ENCODE data around the gene DNAJC4. TPM values are rescaled to one million over a fixed set of nuclear protein-coding genes. Genes with fewer than 3 reads are reported as not detected.

DNAJC4 gene
- total and polyA plus RNA-seq, 5 donors: 46.3 to 95.7 (median 51.8) TPM

DNA sequence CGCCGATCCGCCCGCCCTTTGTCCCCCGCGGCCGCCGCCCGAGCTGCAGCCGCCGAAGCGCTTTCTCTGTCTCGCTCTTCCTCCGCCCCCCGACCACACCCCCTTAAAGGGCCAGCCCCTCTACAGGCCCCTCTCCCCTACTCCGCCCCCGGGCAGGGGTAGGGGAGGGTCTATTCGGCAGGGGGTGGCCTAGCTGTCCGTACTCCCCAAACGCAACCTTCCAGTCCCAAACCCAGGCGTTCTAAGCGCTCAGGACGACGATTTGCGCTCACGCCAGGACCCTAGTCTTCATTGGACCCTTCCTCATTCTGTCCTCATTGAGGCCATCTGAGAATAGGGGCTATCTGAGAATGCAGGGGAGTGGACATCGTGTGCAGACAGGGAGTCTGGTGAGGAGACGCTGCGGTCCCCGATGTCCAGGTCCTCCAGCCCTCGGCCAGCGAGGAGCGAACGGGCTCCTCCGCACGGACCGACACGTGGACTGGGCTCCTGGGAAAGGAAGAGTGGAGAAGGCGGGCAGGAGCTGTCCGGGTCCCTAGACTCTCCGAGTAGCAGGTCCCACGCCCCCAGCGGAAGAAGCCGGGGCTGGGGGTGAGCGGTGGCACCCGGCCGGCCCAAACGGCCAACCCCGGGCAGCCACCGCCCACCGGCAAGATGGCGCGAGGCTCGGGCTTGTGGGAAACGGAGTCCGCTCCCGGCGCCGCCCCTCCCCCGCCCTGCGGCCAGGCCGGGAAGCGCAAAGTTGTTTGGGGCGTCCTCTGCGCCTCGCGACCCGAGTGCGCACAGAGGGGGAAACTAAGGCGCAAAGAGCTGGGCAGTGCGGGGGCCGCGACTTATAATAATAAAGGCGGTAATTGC lies 16.8 kb downstream of the DNAJC4 start, which contains the start of gene PPP1R14B:
Gene PPP1R14B, minus strand, starts transcription at position 73 of the 858 bp plus-strand sequence. CDS start 270 bp downstream, outside the sequence.
- Histone ChIP-seq H3K27me3 (ENCODE audit: control insufficient read depth, insufficient read depth) (no peaks in the 10 kb centered on the region), H3K9me3 (ENCODE audit: control insufficient read depth, low read length) (no peaks in the 10 kb centered on the region), H3K4me1 (ENCODE audit: control insufficient read depth, insufficient read depth, low read length) (peaks cover 4% of the 10 kb centered on the region), H3K4me3 (ENCODE audit: low read length) (peak within 1 kb of the TSS; percentile 49), H3K27ac (ENCODE audit: low read length) (peak within 1 kb of the TSS; percentile 65)
- intact Hi-C loops (cut with DNase I): no loop called here
- ATAC-seq (peak; percentile 73 to 76), DNase-seq (peak; percentile 92 to 97 (median 96))
- under 1% methylated on average over 73 of the region's 74 CpGs for WGBS

GRCh38 chr11:64247729-64248531 lies 17.6 kb downstream of the DNAJC4 start:
- DNase-seq (peak in 1 of 3 donors; percentile 51), ATAC-seq (peak; percentile 1 to 2)
- 35% methylated on average over 31 of the region's 31 CpGs for WGBS
- intact Hi-C loops (cut with DNase I): no loop called here
- Histone ChIP-seq H3K9me3 (ENCODE audit: control insufficient read depth, low read length) (no peaks in the 10 kb centered on the region), H3K4me3 (ENCODE audit: low read length) (peak overlapping the region; percentile 49), H3K4me1 (ENCODE audit: control insufficient read depth, insufficient read depth, low read length) (no peaks in the 10 kb centered on the region), H3K27me3 (ENCODE audit: control insufficient read depth, insufficient read depth) (no peaks in the 10 kb centered on the region), H3K27ac (ENCODE audit: low read length) (peak overlapping the region; percentile 13)

- Histone ChIP-seq H3K9me3 (ENCODE audit: control insufficient read depth, low read length) (no peaks in the 10 kb centered on the region), H3K27me3 (ENCODE audit: control insufficient read depth, insufficient read depth) (no peaks in the 10 kb centered on the region), H3K27ac (ENCODE audit: low read length) (no peak overlapping the region), H3K4me3 (ENCODE audit: low read length) (no peak overlapping the region), H3K4me1 (ENCODE audit: control insufficient read depth, insufficient read depth, low read length) (no peaks in the 10 kb centered on the region)
- ATAC-seq: no peak
- intact Hi-C loops (cut with DNase I): no loop called here
- DNase-seq: peak in 2 of 3 donors; percentile 23 to 56
- 72% methylated on average over 7 of the region's 7 CpGs for WGBS
Observed at GRCh38 chr11:64248578-64248977, 18.2 kb downstream of the DNAJC4 start.

GRCh38 chr11:64249038-64249437 lies 18.7 kb downstream of the DNAJC4 start:
- intact Hi-C loops (cut with DNase I): no loop called here
- H3K4me3 ChIP-seq (ENCODE audit: low read length): no peak overlapping the region
- 95% methylated on average over 4 of the region's 4 CpGs for whole genome bisulfite sequencing

DNA sequence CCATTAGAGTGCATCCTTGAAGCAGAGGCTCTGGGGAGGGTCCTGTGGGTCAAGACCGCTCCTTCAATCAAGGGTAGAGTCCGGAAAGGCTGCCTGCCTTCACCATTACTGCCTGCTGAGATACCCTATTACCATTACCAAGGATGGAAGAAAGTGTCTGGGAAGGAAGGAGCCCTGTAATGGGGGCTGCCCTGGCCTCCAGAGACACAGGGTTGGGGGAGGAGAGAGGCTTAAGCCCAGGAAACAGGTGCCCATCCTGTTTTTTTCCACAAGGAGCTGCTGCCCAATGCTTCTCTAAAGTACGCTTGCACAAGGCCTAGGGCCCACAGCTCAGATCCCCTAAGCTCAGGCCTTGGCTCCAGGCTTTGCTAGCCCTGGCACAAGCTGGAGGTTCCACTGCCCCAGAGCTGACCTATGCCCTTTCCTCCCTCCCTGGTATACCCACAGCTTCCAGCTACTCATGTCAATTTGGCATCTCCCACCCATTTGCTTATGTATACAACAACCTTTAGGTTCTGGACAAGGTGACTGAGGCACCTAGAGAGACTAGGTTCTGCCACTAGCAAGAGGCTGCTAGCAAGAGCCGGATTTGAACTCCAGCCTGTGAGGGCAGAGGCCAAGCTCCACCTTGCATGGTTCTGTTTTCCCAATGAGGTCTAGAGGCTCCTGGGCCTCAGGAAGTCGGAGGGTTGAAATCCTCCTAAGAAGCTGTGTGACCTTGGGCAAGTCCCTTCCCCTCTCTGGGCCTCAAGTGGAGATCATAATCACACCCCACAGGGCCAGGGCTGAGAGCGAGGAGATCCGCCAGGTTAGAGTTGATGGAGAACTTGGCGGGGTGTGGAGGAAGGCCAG lies 19.4 kb downstream of the DNAJC4 start:
- no peaks in the 10 kb centered on the region for H3K4me1 ChIP-seq (ENCODE audit: control insufficient read depth, insufficient read depth, low read length)
- no peak overlapping the region for H3K4me3 ChIP-seq (ENCODE audit: low read length)
- ATAC-seq (no peak), DNase-seq (no peak)
- H3K27me3 ChIP-seq (ENCODE audit: control insufficient read depth, insufficient read depth): no peaks in the 10 kb centered on the region
- intact Hi-C loops (cut with DNase I): loop anchor here in 1 of 4 donors (2.0 kb wide), 1 partner anchor 43 kb away; the partner anchor contains the start of gene FERMT3
- WGBS: 88% methylated on average over 8 of the region's 8 CpGs
- H3K9me3 ChIP-seq (ENCODE audit: control insufficient read depth, low read length): no peaks in the 10 kb centered on the region
- no peak overlapping the region for H3K27ac ChIP-seq (ENCODE audit: low read length)

More at GRCh38 chr11:64249038-64249437, 18.7 kb downstream of the DNAJC4 start:
- ATAC-seq (no peak), DNase-seq (peak in 1 of 3 donors; percentile 55)
- no peaks in the 10 kb centered on the region for H3K27me3 ChIP-seq (ENCODE audit: control insufficient read depth, insufficient read depth)
- H3K27ac ChIP-seq (ENCODE audit: low read length): no peak overlapping the region
- H3K4me1 ChIP-seq (ENCODE audit: control insufficient read depth, insufficient read depth, low read length): no peaks in the 10 kb centered on the region
- no peaks in the 10 kb centered on the region for H3K9me3 ChIP-seq (ENCODE audit: control insufficient read depth, low read length)

GRCh38 chr11:64250415-64251015 lies 20.2 kb downstream of the DNAJC4 start:
- ATAC-seq (no peak), DNase-seq (peak in 2 of 3 donors; percentile 55 to 63)
- H3K4me3 ChIP-seq (ENCODE audit: low read length): no peak overlapping the region
- no peak overlapping the region for H3K27ac ChIP-seq (ENCODE audit: low read length)
- no peaks in the 10 kb centered on the region for H3K27me3 ChIP-seq (ENCODE audit: control insufficient read depth, insufficient read depth)
- H3K4me1 ChIP-seq (ENCODE audit: control insufficient read depth, insufficient read depth, low read length): no peaks in the 10 kb centered on the region
- 22% methylated on average over 13 of the region's 13 CpGs for WGBS
- no peaks in the 10 kb centered on the region for H3K9me3 ChIP-seq (ENCODE audit: control insufficient read depth, low read length)
- intact Hi-C loops (cut with DNase I): loop anchor here in 1 of 4 donors (2.0 kb wide), 1 partner anchor 44 kb away; the partner anchor contains the start of gene FERMT3

- Histone ChIP-seq H3K9me3 (ENCODE audit: control insufficient read depth, low read length) (no peaks in the 10 kb centered on the region), H3K27me3 (ENCODE audit: control insufficient read depth, insufficient read depth) (no peaks in the 10 kb centered on the region), H3K4me1 (ENCODE audit: control insufficient read depth, insufficient read depth, low read length) (no peaks in the 10 kb centered on the region), H3K27ac (ENCODE audit: low read length) (peak within 1 kb of the TSS; percentile 27), H3K4me3 (ENCODE audit: low read length) (peak within 1 kb of the TSS; percentile 83)
- ATAC-seq: peak; percentile 44 to 59
- intact Hi-C loops (cut with DNase I): loop anchor here in 1 of 4 donors (2.0 kb wide), 1 partner anchor 44 kb away; the partner anchor contains the start of gene FERMT3
- WGBS: under 1% methylated on average over 75 of the region's 75 CpGs
- DNase-seq: peak; percentile 57 to 86 (median 85)
Observed at GRCh38 chr11:64251016-64251752, 20.8 kb downstream of the DNAJC4 start, which contains the start of gene PLCB3. TSS of gene PLCB3 (plus strand) at chr11:64251530. CDS start at chr11:64251650, 120 bp downstream.

DNA sequence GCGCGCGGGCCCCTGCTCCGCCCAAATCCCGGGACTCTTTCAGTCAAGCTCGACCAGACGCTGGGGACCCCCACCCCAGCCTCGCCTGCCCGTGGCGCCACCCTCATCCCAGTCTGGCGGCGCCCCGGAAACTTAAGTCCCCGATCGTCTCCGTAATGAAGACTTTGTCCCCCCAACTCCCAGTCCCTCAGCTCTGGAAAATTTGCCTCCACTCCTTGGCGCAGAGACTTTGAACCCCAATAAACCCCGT lies 21.3 kb downstream of the DNAJC4 start:
- no peaks in the 10 kb centered on the region for H3K9me3 ChIP-seq (ENCODE audit: control insufficient read depth, low read length)
- WGBS: under 1% methylated on average over 18 of the region's 18 CpGs
- peak overlapping the region; percentile 83 for H3K4me3 ChIP-seq (ENCODE audit: low read length)
- H3K27me3 ChIP-seq (ENCODE audit: control insufficient read depth, insufficient read depth): no peaks in the 10 kb centered on the region
- DNase-seq: no peak
- no peaks in the 10 kb centered on the region for H3K4me1 ChIP-seq (ENCODE audit: control insufficient read depth, insufficient read depth, low read length)
- no peak for ATAC-seq
- H3K27ac ChIP-seq (ENCODE audit: low read length): peak overlapping the region; percentile 27
- intact Hi-C loops (cut with DNase I): loop anchor here in 1 of 4 donors (2.0 kb wide), 1 partner anchor 45 kb away; the partner anchor contains the start of gene FERMT3

DNA sequence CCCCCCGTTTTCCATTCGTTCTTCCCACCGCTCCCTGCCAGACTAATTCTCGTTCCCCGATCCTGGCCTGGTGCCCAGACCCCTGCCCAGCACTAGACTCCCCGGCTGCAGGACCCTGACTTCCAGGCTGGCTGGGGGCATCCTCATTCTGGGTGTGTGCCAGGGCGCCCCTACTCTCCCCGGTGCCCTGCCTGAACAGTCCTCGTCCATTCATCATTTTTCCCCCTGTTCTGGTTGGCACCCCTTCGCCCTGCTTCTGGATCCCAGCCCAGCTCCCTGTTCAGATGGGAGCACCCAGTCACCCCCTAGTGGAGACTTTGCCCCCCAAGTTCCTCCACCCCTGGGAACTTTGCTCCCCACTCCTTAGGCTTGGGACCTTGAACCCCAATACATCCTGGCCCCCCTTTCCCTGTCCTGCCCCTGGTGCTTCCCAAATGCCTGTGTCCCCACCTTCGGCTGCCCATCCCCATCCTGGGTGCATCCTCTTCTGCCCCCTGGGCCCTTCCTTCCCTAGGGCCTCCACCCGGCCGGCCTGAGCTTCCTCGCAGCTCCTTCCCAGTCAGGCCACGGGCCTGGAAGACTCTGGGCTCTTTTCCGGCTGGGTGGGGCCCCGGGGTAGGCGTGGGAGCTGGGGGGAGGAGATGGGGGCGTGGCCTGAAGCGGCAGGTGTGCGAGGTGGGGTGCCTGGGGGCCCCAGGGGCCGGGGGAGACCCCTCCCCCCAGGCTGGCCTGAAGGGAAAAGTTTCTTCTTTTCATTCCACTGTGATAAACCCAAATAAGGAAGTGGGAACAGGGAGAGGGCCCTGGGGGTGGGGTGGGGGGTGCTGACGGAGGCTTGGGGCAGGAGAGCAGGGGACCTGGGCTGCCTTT lies 21.9 kb downstream of the DNAJC4 start:
- Histone ChIP-seq H3K27me3 (ENCODE audit: control insufficient read depth, insufficient read depth) (no peaks in the 10 kb centered on the region), H3K9me3 (ENCODE audit: control insufficient read depth, low read length) (no peaks in the 10 kb centered on the region), H3K4me3 (ENCODE audit: low read length) (peak overlapping the region; percentile 83), H3K27ac (ENCODE audit: low read length) (peak overlapping the region; percentile 27), H3K4me1 (ENCODE audit: control insufficient read depth, insufficient read depth, low read length) (no peaks in the 10 kb centered on the region)
- intact Hi-C loops (cut with DNase I): no loop called here
- 9% methylated on average over 23 of the region's 23 CpGs for WGBS
- DNase-seq (peak; percentile 76 to 87 (median 85)), ATAC-seq (peak; percentile 17 to 48)

Data from right cardiac atrium (tissue), 5 donors.